ENCODE data around the gene AAMP.

GRCh38 chr2:218266316-218266979 is 3.5 kb downstream of the AAMP start:
- TF ChIP-seq, protein P1, sequence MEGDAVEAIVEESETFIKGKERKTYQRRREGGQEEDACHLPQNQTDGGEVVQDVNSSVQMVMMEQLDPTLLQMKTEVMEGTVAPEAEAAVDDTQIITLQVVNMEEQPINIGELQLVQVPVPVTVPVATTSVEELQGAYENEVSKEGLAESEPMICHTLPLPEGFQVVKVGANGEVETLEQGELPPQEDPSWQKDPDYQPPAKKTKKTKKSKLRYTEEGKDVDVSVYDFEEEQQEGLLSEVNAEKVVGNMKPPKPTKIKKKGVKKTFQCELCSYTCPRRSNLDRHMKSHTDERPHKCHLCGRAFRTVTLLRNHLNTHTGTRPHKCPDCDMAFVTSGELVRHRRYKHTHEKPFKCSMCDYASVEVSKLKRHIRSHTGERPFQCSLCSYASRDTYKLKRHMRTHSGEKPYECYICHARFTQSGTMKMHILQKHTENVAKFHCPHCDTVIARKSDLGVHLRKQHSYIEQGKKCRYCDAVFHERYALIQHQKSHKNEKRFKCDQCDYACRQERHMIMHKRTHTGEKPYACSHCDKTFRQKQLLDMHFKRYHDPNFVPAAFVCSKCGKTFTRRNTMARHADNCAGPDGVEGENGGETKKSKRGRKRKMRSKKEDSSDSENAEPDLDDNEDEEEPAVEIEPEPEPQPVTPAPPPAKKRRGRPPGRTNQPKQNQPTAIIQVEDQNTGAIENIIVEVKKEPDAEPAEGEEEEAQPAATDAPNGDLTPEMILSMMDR (IDR thresholded peaks at IDR 0.05; ENCODE audit: low read length), result no peak
- no peak for TF ChIP-seq EZH2 (IDR thresholded peaks at IDR 0.05; ENCODE audit: borderline replicate concordance, low read length)
